Activated T-cell treated with anti-CD3 and anti-CD28 coated beads, Interleukin-2, amount 50 U/mL, for 1 hour (primary cell): ENCODE data around the gene ABCC3.
"Not testable (repeated sequence)": the region's sequence is repeated elsewhere in the genome, so short reads cannot be mapped to it uniquely, and the experiment has no call there.

Source experiments
- DNase-seq: peaks from one replicate; pipeline ENCODE4 v3.0.0-alpha.2; 2020

The ABCC3 gene

GRCh38 chr17:50712641-50713040, 78.0 kb downstream of the ABCC3 start:
- no peak for DNase-seq

- DNase-seq: no peak
Measured at GRCh38 chr17:50715471-50715870, 80.8 kb downstream of the ABCC3 start.

- peak; percentile 95 for DNase-seq
Measured at GRCh38 chr17:50719144-50719923, 84.7 kb downstream of the ABCC3 start, which contains the start of gene LUC7L3. Gene LUC7L3 (plus strand): TSS chr17:50719603. CDS start chr17:50719733, 130 bp downstream.

- DNase-seq: no peak
Measured at GRCh38 chr17:50719924-50720794, 85.5 kb downstream of the ABCC3 start.

- DNase-seq: no peak
Measured at GRCh38 chr17:50721194-50722010, 86.7 kb downstream of the ABCC3 start.

GRCh38 chr17:50722746-50723145, 88.1 kb downstream of the ABCC3 start:
- DNase-seq: no peak

GRCh38 chr17:50724622-50725021, 89.9 kb downstream of the ABCC3 start:
- not testable (repeated sequence) for DNase-seq

GRCh38 chr17:50725769-50726655, 91.3 kb downstream of the ABCC3 start:
- DNase-seq: no peak

- DNase-seq: no peak
Measured at GRCh38 chr17:50728112-50728429, 93.4 kb downstream of the ABCC3 start.

GRCh38 chr17:50728881-50729765, 94.4 kb downstream of the ABCC3 start:
- DNase-seq: no peak

- DNase-seq: no peak
Measured at GRCh38 chr17:50731575-50732460, 97.1 kb downstream of the ABCC3 start.

GRCh38 chr17:50735287-50735686, 100.6 kb downstream of the ABCC3 start:
- DNase-seq: no peak

GRCh38 chr17:50737118-50737698, 102.5 kb downstream of the ABCC3 start:
- DNase-seq: no peak

GRCh38 chr17:50739098-50739497, 104.4 kb downstream of the ABCC3 start:
- DNase-seq: no peak
